K562 (cell line): ENCODE results near the gene AQR. TPM values are rescaled to one million over a fixed set of nuclear protein-coding genes. Genes with fewer than 3 reads are reported as not detected.
A peak's percentile ranks its signal among the peaks of the same experiment; 100 is the strongest.
"Not testable (repeated sequence)": the region's sequence is repeated elsewhere in the genome, so short reads cannot be mapped to it uniquely, and the experiment has no call there.

Source experiments
- ATAC-seq: fragments of 200-7000 bp; cut with Tn5 transposase; 3 replicates; pipeline ENCODE4 v1.9.1; 2020; ENCODE audit warnings: moderate library complexity
- BruUV-seq: library from RNA; stranded (reverse); fragments of 400-500 nt; replicated peaks from 2 replicates; lab custom pipeline; 2021; lab: Mats Ljungman, UMichigan
- CTCF ChIA-PET: fragments of 300-600 bp; formaldehyde crosslinking; extraction: SDS; loops from one replicate; lab custom pipeline; 2021; ENCODE audit warnings: low intra/inter-chr PET ratio; lab: Yijun Ruan, JAX
- POLR2A ChIA-PET: fragments of 300-600, 350-650 bp; sonication (Branson Sonifier 250); formaldehyde crosslinking; extraction: SDS; loops from one replicate; lab custom pipeline; 2021; ENCODE audit warnings: antibody characterized with exemption, inconsistent platforms; lab: Yijun Ruan, JAX
- DNase-seq, 4 experiments: peaks; one replicate each; pipeline versions ENCODE4 v3.0.0 to v3.0.0-alpha.2; 2011 to 2018; ENCODE audit warnings: low spot score in 3 of 4, mixed read lengths in 3 of 4; ENCODE audit errors: extremely low read depth in 1 of 4
- FAIRE-seq: peaks from 2 replicates; lab custom pipeline; 2011; peaks lifted over from hg19 to GRCh38; lab: Jason Lieb, UNC
- H2AFZ ChIP-seq: 2 replicates; pipeline ENCODE4 v1.6.0; 2011; ENCODE audit warnings: low read depth, low read length, control low read depth, inconsistent platforms
- H3K27ac ChIP-seq: fragments of 200-600 bp; 3 replicates; pipeline ENCODE4 v1.8.0; 2011; ENCODE audit warnings: low read depth, mild to moderate bottlenecking, control low read depth, inconsistent platforms, low read length, moderate library complexity, mixed read lengths; ENCODE audit errors: extremely low read depth
- H3K27me3 ChIP-seq, 2 experiments: fragments of 300-600 bp in 1 of 2; 2 replicates in 1 of 2; 3 replicates in 1 of 2; pipeline versions ENCODE4 v1.6.0 to v1.8.0; 2011; ENCODE audit warnings: inconsistent platforms in 2 of 2, low read length in 2 of 2, mild to moderate bottlenecking in 1 of 2, mixed read lengths in 1 of 2, moderate library complexity in 1 of 2; ENCODE audit not compliant: control insufficient read depth in 2 of 2, insufficient read depth in 2 of 2
- H3K36me3 ChIP-seq: fragments of 300-600 bp; 3 replicates; pipeline ENCODE4 v1.8.0; 2011; ENCODE audit warnings: mild to moderate bottlenecking, low read length, inconsistent platforms; ENCODE audit not compliant: control insufficient read depth, insufficient read depth
- H3K4me1 ChIP-seq, 2 experiments: fragments of 200-600 bp in 1 of 2; replicated peaks in 1 of 2; 2 replicates in 1 of 2; 3 replicates in 1 of 2; pipeline versions ENCODE4 v1.5.1 to v1.8.0; 2011; ENCODE audit warnings: inconsistent platforms in 2 of 2, low read length in 2 of 2, mild to moderate bottlenecking in 1 of 2, mixed read lengths in 1 of 2, moderate library complexity in 1 of 2; ENCODE audit not compliant: control insufficient read depth in 2 of 2, insufficient read depth in 2 of 2
- H3K4me2 ChIP-seq: 2 replicates; pipeline ENCODE4 v1.6.1; 2011; ENCODE audit warnings: low read length, control low read depth, inconsistent platforms, mixed read lengths; ENCODE audit not compliant: insufficient read depth
- H3K4me3 ChIP-seq: fragments of 200-600 bp; sonication (generic), shearing (Covaris generic); 2 replicates; pipeline ENCODE4 v1.5.1; 2016; ENCODE audit warnings: control low read depth, inconsistent platforms
- H3K79me2 ChIP-seq: fragments of 200-600 bp; 3 replicates; pipeline ENCODE4 v1.8.0; 2011; ENCODE audit warnings: low read length, inconsistent platforms; ENCODE audit not compliant: control insufficient read depth, insufficient read depth
- H3K9ac ChIP-seq, 2 experiments: 2 replicates each; pipeline versions ENCODE4 v1.6.0 to v1.6.1; 2011; ENCODE audit warnings: low read depth in 2 of 2, low read length in 2 of 2, control low read depth in 1 of 2, inconsistent platforms in 1 of 2, mild to moderate bottlenecking in 1 of 2, mixed read lengths in 1 of 2; ENCODE audit not compliant: insufficient read depth in 1 of 2
- H3K9me1 ChIP-seq: one replicate; pipeline ENCODE4 v1.6.0; 2011; ENCODE audit warnings: inconsistent platforms, mild to moderate bottlenecking, low read length, moderate library complexity; ENCODE audit not compliant: control insufficient read depth, insufficient read depth
- H3K9me3 ChIP-seq: replicated peaks from 2 replicates; pipeline ENCODE4 v1.5.1; 2011; ENCODE audit warnings: low read depth, low read length, inconsistent platforms; ENCODE audit not compliant: control insufficient read depth, insufficient read depth
- H4K20me1 ChIP-seq: replicated peaks from 2 replicates; pipeline ENCODE4 v1.6.1; 2011; ENCODE audit warnings: low read length, inconsistent platforms, mixed read lengths; ENCODE audit not compliant: control insufficient read depth, insufficient read depth
- NFATC3 ChIP-seq: fragments of 450-650 bp; IDR thresholded peaks from 2 replicates; pipeline ENCODE4 v1.6.1; 2017; ENCODE audit warnings: mild to moderate bottlenecking
- NFXL1 ChIP-seq: fragments of 450-650 bp; formaldehyde crosslinking; IDR thresholded peaks from 2 replicates; pipeline ENCODE4 v1.4.0; 2021; ENCODE audit warnings: mild to moderate bottlenecking
- SLC30A9 ChIP-seq: fragments of 250-450 bp; sonication (Bioruptor Pico); IDR thresholded peaks from 2 replicates; pipeline ENCODE4 v1.8.0; 2022; ENCODE audit warnings: mild to moderate bottlenecking, moderate library complexity
- SOX6 ChIP-seq: fragments of 450-650 bp; IDR thresholded peaks from 2 replicates; pipeline ENCODE4 v1.6.1; 2014; ENCODE audit warnings: mild to moderate bottlenecking
- SREBF2 ChIP-seq: sonication (generic); formaldehyde crosslinking; IDR thresholded peaks from 2 replicates; pipeline ENCODE4 v1.4.0; 2020; ENCODE audit warnings: mild to moderate bottlenecking, missing genetic modification reagents
- TRIM24 ChIP-seq, 2 experiments: fragments of 450-650 bp; IDR thresholded peaks; 2 replicates each; pipeline ENCODE4 v1.6.1; 2016
- ZBTB8A ChIP-seq: fragments of 450-650 bp; IDR thresholded peaks from 2 replicates; pipeline ENCODE4 v1.6.1; 2018; ENCODE audit warnings: mild to moderate bottlenecking, moderate library complexity; ENCODE audit not compliant: partially characterized antibody
- ZFP91 ChIP-seq: sonication (generic); formaldehyde crosslinking; IDR thresholded peaks from 2 replicates; pipeline ENCODE4 v1.8.0; 2022; ENCODE audit warnings: mild to moderate bottlenecking, missing genetic modification reagents
- ZNF23 ChIP-seq: fragments of 250-450 bp; sonication (Bioruptor Pico); IDR thresholded peaks from 2 replicates; pipeline ENCODE4 v1.4.0; 2020; ENCODE audit warnings: mild to moderate bottlenecking
- ZNF280A ChIP-seq: fragments of 450-650 bp; IDR thresholded peaks from 2 replicates; pipeline ENCODE4 v1.6.1; 2018; ENCODE audit warnings: mild to moderate bottlenecking, low read depth; ENCODE audit not compliant: partially characterized antibody
- ZNF655 ChIP-seq: fragments of 250-450 bp; sonication (Bioruptor Pico); IDR thresholded peaks from 2 replicates; pipeline ENCODE4 v1.5.0; 2021
- WGBS: fragments of 100-300 bp; shearing (Covaris generic); methylation state at CpG from one replicate; pipeline ENCODE4 v1.1.6; 2016; ENCODE audit warnings: low coverage, mixed read lengths; ENCODE audit not compliant: insufficient coverage; ENCODE audit errors: missing lambda C conversion rate; 5-methylcytosine and 5-hydroxymethylcytosine counted together
- in situ Hi-C: fragments of 300-500 bp; cut with MboI; formaldehyde crosslinking; loops from 4 replicates; pipeline ENCODE4 v1.15.0; 2018; ENCODE audit warnings: inconsistent platforms, mixed read lengths
- intact Hi-C: fragments of 100-400 bp; cut with micrococcal nuclease; formaldehyde crosslinking; loops from 2 replicates; pipeline ENCODE4 v1.14.2; 2022
- polyA plus RNA-seq, 8 experiments: library from polyadenylated mRNA; depleted of rRNA in 4 of 8; stranded (reverse) in 5 of 8; unstranded in 3 of 8; fragments of >200 nt; fragmentation: Nextera tagmentation in 2 of 8; fragmentation: Illumina TruSeq in 1 of 8; extraction: Ambion mirVana in 2 of 8; extraction: Trizol in 1 of 8; gene quantifications; 2 replicates each; pipeline versions ENCODE4 v1.2.1 to v1.2.3, GENCODE V29; 2011 to 2014; ENCODE audit warnings: inconsistent platforms in 1 of 8, missing spikeins in 1 of 8
- total RNA-seq, 7 experiments: library from RNA; depleted of rRNA in 6 of 7; stranded (reverse); fragments of >200 nt in 6 of 7; fragmentation: Illumina TruSeq in 2 of 7; extraction: Trizol in 2 of 7; gene quantifications; 2 replicates each; pipeline versions ENCODE4 v1.2.1 to v1.2.3, GENCODE V29; 2011 to 2021; ENCODE audit warnings: low replicate concordance in 1 of 7

The AQR gene
- total and polyA plus RNA-seq, 9 of the 15 experiments (the other 6 are each of a cell fraction or from before 2014, with no cell fraction given), result 22.0 to 62.9 (median 39.3) TPM

- H3K27me3 ChIP-seq, H2AFZ ChIP-seq, H3K27ac ChIP-seq, in situ Hi-C loops, H3K9ac ChIP-seq, H3K9me1 ChIP-seq, H3K9me3 ChIP-seq, H3K4me3 ChIP-seq, H3K36me3 ChIP-seq, H3K4me2 ChIP-seq, BruUV-seq, FAIRE-seq, ATAC-seq, CTCF ChIA-PET, H3K79me2 ChIP-seq, DNase-seq, H4K20me1 ChIP-seq, intact Hi-C loops: not testable (repeated sequence)
- WGBS, result 54% methylated on average over 8 of the region's 8 CpGs
- TF ChIP-seq SOX6, result peak; percentile 65; the same call in 1 of the 2 replicates
- TF ChIP-seq ZNF280A, result peak; percentile 42
- TF ChIP-seq TRIM24 (IDR thresholded peaks at IDR 0.05), result 0 out of 4 replicates have a peak, but pooled peaks of 1 of the 2 experiments have one; percentile 23
- peaks cover 0 to 10% of the 10 kb centered on the region in 2 experiments; a peak in 3 of 5 replicates for H3K4me1 ChIP-seq
- POLR2A ChIA-PET, result interaction anchor here (1.2 kb wide), 1 partner anchor 16 kb away, joined by 4 read pairs; no protein-coding TSS in a partner anchor
Observed at GRCh38 chr15:34807241-34807640, 162.3 kb downstream of the AQR start.

GRCh38 chr15:34804776-34805175 is 164.8 kb downstream of the AQR start:
- peaks cover 0 to 2% of the 10 kb centered on the region in 2 experiments; a peak in 2 of 5 replicates for H3K4me1 ChIP-seq
- DNase-seq (no peak), ATAC-seq (no peak), FAIRE-seq (no peak)
- no peak overlapping the region for H3K9ac ChIP-seq
- no peaks in the 10 kb centered on the region for H4K20me1 ChIP-seq
- no peak overlapping the region for H3K4me2 ChIP-seq
- H3K36me3 ChIP-seq, result no peaks in the 10 kb centered on the region
- 0 out of 2 replicates have a peak, but pooled peaks cover 3% of the 10 kb centered on the region for H3K9me3 ChIP-seq
- ChIA-PET POLR2A (interaction anchor here (0.9 kb wide), 1 partner anchor 8 kb away, joined by 4 read pairs; no protein-coding TSS in a partner anchor), CTCF (no interaction called here)
- H3K9me1 ChIP-seq, result no peaks in the 10 kb centered on the region
- no TSS peak for BruUV-seq
- H3K4me3 ChIP-seq, result no peak overlapping the region
- H3K27me3 ChIP-seq, result no peaks in the 10 kb centered on the region
- intact Hi-C loops (no loop called here), in situ Hi-C loops (no loop called here)
- WGBS, result 19% methylated on average over 3 of the region's 3 CpGs
- no peaks in the 10 kb centered on the region for H3K79me2 ChIP-seq
- peak overlapping the region; percentile 67 for H2AFZ ChIP-seq
- no peak overlapping the region for H3K27ac ChIP-seq
- TF ChIP-seq ZNF655 (CRISPR knock-in tag) (no peak), NFATC3 (no peak), SREBF2 (CRISPR knock-in tag) (no peak), ZFP91 (no peak), NFXL1 (CRISPR knock-in tag) (no peak), SLC30A9 (CRISPR knock-in tag) (no peak), ZBTB8A (no peak), ZNF23 (CRISPR knock-in tag) (no peak)
